Raji (cell line): Measurements from ENCODE around the gene TMEM14A.
A peak's percentile ranks its signal among the peaks of the same experiment; 100 is the strongest.

ENCODE experiments used
- POLR2A ChIP-seq: IDR thresholded peaks from 2 replicates; pipeline ENCODE4 v1.6.1; 2011; ENCODE audit warnings: low read depth, low read length, control low read depth; ENCODE audit not compliant: insufficient read depth

TMEM14A gene, protein sequence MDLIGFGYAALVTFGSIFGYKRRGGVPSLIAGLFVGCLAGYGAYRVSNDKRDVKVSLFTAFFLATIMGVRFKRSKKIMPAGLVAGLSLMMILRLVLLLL

DNA sequence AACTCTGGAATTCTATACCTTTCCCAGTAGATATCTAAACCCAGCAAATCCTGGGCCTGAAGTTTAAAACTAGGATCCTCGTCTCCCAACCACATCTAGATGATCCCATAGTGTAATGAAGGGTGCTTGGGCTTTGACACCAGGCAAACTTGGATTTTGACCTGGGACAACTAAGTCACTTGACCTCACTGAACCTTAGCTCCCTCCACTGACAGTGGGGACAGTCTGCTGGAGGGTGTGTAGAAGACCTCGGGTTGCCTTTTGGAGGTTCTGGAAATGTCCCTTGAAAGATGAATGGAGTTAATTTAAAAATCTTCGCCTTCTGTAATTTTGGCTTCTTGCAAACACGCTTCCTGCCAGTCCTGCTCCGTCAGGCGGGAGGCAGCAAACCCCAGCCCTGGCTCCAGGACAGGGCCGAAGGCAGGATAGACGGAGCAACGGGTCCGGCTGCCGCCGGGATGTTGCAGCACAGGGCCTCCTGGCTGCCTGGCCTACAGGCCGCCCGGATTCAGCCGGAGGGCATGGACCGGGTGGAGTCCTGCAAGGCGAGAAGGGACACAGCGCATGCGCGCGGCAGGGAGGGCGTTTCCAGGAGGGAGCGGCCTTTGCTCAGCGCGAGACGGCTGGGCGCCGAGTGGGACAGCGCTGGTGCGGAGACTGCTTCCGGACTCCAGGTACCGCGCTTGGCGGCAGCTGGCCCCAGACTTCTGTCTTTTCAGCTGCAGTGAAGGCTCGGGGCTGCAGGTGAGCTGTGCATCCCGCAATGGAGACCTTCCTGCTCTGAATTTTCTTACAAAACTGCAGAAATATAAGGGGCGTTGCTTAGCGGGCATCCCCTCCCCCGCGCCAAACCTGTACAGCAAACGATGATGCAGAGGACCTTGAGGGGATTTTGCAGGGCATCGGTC is at the start of gene TMEM14A:
Gene TMEM14A (plus strand): TSS at position 612 of the 908 bp plus-strand sequence. CDS start 5,990 bp downstream, outside the sequence.
- TF ChIP-seq POLR2A = peak; percentile 94

DNA sequence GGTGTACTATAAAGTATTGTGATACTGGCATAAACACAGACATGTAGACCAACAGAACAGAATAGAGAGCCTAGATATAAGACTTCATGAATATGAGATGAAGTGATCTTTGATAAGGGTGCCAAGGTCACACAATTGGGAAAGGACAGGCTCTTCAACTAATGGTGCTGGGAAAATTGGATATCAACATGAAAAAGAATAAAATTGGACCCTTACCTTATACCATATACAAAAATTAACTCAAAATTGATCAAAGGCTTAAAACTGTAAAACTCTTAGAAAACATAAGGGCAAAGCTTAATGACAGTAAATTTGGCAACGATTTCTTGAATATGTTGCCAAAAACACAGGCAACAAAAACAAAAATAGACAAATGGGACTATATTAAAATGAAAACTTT is 49.3 kb upstream of the TMEM14A start:
- TF ChIP-seq POLR2A = no peak

DNA sequence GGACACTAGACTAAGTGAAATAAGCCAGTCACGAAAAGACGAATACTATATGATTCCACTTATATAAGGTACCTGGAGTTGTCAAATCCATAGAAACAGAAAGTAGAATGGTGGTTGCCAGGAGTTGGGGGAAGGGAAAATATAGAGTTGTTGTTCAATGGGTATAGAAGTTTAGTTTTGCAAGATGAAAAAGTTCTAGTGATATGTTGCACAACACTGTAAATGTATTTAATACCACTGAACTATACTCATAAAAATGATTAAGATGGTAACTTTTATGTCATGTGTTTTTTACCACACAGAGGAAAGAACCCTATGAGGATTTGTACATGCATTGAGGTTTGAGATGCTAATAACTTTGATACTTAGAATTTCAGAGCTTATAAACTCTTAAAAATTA is 48.1 kb upstream of the TMEM14A start:
- TF ChIP-seq POLR2A = no peak

DNA sequence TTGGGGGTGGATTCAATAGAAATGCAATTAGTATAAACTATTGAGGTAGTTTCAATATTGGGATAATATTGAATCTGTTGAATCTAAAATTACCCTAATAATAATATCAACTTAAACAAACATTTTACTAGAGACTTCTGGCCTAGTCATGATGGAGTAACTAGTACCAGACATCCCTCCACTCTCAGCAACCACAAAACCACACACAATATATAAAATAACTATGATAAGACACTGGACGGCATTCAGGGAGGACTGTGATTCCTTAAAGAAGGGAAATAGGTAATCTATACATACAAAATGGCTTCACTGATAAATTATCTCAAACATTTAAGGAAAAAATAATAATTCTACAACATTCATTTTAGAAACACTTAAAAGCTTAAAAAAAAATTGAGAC is 38.9 kb upstream of the TMEM14A start:
- no peak for TF ChIP-seq POLR2A

DNA sequence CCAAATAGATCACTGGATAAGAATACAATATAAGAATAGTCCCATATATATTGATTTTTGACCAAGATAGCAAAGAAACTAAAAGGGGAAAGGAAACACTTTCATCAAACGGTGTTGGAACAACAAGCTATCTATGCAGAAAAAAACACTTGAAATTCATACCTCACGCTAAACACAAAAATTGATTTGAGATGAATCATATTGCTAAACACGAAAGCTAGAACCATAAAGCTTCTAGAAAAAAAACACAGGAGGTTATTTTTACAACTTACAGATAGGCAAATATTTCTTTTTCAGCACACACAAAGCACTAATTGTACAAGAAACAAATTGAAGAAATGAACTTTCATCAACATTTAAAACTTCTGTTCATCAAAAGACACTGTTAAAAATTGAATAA is 36.7 kb upstream of the TMEM14A start:
- TF ChIP-seq POLR2A = no peak

DNA sequence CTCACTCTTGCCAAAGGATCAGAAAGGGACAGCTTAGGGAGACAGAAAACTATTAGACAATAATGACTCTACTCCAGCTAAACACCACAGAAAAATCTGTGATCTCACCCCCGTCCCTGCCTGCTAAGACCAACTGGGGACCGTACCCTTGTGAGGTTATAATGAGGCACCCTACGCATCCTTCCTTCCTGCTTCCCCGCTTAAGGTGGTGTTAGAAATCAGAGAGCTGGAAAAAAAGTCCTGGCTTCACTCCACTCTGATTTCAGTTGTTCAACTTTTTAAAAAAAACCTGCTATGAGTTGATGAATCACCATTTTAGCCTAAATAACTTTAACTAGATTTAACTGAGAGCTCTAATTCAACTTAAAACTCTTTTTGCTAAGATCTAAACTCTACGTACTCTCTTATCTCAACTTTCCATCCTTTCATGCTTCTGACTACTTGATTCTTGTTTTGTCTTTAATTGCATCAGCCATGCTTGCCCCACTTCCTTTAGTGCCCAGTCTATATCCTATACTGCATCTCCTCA is 35.8 kb upstream of the TMEM14A start:
- no peak for TF ChIP-seq POLR2A

DNA sequence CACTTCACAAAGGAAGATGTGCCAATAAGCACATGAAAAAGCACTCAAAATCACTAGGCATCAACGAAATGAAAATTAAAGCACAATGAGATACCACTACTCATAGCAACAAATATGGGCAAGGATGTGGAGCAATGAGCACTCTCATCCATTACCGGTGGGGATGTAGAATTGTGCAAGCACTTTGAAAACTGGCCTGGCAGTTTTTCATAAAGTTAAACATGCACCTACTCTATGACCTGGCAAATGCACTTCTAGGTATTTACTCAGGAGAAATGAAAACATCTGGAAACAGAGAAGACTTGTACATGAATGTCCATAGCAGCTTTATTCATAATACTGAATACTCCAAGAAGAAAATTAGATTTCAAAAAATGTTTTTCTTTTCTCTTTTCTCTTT is 34.1 kb upstream of the TMEM14A start:
- TF ChIP-seq POLR2A = no peak

DNA sequence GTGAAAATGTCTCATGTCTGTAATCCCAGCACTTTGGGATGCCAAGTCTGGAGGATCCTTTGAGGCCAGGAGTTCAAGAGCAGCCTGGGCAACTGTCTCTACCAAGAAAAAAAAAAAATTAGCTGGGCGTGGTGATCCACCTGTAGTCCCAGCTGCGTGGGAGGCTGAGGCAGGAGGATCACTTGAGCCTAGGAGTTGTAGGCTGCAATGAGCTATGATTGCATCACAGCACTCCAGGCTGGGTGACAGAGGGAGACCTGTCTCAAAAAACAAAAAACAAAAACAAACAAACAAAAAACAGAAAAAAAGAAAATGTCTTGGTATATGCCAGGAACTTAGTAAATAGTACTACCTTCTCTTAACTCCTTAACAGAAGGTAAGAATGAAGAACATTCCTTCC is 31.4 kb upstream of the TMEM14A start:
- TF ChIP-seq POLR2A = no peak

DNA sequence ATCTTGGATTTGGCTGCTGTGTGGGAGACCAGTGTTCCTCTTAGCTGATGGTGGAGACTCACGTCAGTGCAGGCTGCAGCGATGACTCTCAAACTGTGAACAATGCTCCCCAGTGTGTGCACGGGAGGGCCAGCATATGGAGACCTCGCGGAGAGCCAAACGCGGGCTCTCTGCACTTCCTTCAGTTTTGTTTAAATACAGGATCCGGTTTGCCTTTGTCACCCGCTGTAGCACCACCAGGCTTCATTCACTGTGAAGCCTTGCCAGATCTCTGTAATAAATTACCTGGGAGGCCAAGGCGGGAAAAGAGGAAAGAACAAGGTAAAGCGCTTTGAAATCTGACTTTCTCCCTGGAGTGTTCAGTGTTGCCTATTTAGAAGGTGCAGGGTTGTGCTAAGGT is 30.7 kb upstream of the TMEM14A start:
- TF ChIP-seq POLR2A = no peak

DNA sequence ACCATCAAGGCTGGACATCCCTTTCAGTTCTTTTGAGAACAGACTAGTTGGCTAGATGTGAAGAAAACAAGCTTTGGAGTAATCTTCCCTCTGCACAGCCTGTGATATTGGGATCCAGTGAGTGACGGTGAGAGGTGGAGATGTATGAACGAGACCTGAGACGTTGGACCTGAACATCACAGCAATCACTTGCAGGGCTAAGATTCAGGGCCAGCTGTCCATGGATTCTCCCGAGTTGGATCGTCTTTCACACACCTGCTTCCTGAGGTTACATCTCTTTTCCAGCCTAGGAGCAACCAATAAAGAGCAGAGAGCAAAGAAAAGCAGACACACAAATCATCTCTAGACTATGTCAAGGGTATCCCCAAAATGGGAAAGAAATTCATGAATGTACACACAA is 30.0 kb upstream of the TMEM14A start:
- TF ChIP-seq POLR2A = no peak

DNA sequence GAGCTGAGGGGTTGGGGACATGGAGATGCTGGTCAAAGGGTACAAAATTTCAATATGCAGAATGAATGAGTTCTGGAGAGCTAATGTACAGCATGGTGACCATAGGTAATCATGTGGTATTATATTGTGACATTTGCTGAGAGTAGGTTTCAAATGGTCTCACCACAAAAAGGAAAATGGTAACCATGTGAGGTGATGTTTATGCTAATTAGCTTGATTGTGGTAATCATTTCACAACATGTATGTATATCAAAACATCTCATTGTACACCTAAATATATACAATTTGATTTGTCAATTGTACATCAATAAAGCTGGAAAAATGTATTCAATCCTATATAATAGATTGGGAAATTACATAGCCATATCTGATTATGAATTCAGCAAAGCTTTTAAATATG is 29.5 kb upstream of the TMEM14A start:
- TF ChIP-seq POLR2A = no peak

DNA sequence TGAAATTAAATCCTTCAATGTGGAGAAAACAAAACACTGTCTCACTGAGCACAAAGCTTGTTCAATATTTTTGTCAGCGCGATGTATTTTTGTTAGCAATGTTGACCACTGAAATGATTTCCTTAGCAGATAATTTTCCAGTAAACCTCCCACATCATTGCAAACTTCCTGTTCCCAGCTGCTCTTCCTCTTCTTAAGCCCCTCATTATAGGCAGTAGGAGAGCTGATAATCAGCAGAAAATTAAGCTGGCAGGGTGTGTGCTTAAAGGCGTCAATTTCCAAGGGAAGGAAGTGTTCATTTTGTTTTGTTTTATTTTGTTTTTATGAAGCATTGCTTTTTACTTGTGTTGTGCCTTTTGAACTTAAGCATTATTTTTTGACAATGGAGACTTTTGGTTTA is 29.1 kb upstream of the TMEM14A start:
- no peak for TF ChIP-seq POLR2A

DNA sequence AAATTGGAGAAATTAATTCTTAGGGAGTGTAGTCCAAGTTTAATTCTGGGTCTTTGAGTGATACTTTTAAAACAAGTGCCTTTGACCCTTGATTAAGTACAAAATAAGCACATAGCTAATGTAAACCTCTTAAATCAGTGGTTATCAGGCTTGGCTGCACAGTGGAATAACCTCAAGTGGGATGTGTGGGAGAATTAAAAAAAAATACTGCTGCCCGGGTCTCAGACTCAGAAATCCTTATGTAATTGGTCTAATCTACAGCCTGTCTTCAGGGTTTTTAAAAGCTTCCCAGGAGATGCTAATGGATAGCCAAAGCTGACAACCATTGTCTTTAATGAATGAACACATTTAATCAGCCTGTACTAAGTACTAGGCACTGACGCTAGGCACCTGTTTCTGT is 28.5 kb upstream of the TMEM14A start:
- no peak for TF ChIP-seq POLR2A

DNA sequence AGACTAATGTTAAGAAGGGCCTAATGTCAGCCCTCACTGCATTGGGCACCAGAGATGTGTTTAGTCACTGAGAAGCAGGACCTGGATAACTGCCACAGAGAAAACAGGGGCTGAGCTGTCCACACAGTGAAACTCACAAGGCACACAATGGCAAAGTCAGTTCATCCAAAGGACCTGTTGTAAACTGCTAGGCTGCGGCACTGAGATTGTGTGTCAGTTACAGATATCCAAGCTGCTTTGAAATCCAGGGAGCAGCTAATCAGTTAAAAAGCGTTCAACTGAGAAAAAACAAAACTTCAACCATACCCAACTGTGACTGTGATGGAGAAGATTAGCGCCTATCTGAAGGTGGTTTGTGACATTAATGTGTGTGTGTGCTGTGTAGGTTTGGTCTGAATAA is 27.8 kb upstream of the TMEM14A start:
- no peak for TF ChIP-seq POLR2A

DNA sequence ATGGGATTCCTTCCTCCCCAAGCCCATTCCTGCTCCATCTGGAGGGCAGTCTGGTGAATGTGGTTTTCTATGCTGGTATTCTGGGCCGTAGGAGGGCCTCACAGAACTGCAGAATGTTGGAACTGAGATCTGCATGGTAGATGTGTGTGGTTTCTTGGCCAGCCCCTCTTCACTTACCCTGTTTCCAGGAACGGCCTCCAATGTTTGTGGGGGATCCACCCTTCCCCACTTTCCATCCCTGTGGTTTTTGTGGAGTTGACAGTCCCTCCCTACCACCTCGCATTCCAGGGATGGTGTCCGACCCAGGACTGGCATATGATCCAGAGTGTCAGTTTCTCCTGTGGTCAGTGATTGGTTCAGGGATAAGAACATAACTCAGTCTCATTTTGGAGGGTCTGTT is 26.7 kb upstream of the TMEM14A start:
- no peak for TF ChIP-seq POLR2A

DNA sequence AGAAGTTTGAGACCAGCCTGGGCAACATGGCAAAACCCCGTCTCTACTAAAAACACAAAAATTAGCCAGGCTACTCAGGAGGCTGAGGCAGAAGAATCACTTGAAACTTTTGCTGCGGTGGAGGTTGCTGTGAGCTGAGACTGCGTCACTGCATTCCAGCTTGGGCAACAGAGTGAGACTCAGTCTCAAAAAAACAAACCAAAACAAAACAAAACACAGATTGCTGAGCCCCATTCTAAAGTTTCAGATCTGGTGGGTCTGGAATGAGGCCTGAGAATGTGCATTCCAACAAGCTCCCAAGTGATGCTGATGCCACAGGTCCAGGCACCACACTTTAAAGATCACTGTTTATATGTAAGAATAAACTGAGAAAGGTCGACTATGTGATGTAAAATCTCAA is 24.9 kb upstream of the TMEM14A start:
- no peak for TF ChIP-seq POLR2A
